OCI-LY7 (cell line): ENCODE data around the gene LRRTM3. TPM values are rescaled to one million over a fixed set of nuclear protein-coding genes. Genes with fewer than 3 reads are reported as not detected.

Source experiments
- BruUV-seq: library from RNA; stranded (reverse); fragments of 400-500 nt; replicated peaks from 2 replicates; lab custom pipeline; 2021; lab: Mats Ljungman, UMichigan
- CTCF ChIA-PET: fragments of 300-600 bp; sonication (Branson Sonifier 250); formaldehyde crosslinking; loops from one replicate; lab custom pipeline; 2022; ENCODE audit warnings: antibody characterized with exemption; ENCODE audit not compliant: unreplicated experiment; lab: Charles Lee
- POLR2A ChIA-PET: fragments of 300-600 bp; sonication (Branson Sonifier 250); formaldehyde crosslinking; loops from one replicate; lab custom pipeline; 2022; ENCODE audit warnings: antibody characterized with exemption; lab: Charles Lee
- DNase-seq: peaks from one replicate; pipeline ENCODE4 v3.0.0-alpha.2; 2015; ENCODE audit warnings: low spot score
- H2AFZ ChIP-seq: fragments of 200-600 bp; sonication (generic), shearing (Covaris generic); 2 replicates; pipeline ENCODE4 v1.6.1; 2014; ENCODE audit warnings: mild to moderate bottlenecking, antibody characterized with exemption, low read length, moderate library complexity
- H3K27ac ChIP-seq: fragments of 200-600 bp; sonication (generic); 2 replicates; pipeline ENCODE4 v1.5.1; 2014; ENCODE audit warnings: mixed run types, low read depth, mild to moderate bottlenecking, moderate library complexity, low read length, inconsistent platforms; ENCODE audit not compliant: poor library complexity, severe bottlenecking
- H3K36me3 ChIP-seq: fragments of 200-600 bp; sonication (generic); 2 replicates; pipeline ENCODE4 v1.6.1; 2014; ENCODE audit warnings: mild to moderate bottlenecking, antibody characterized with exemption, low read length, moderate library complexity, mixed read lengths; ENCODE audit not compliant: insufficient read depth
- H3K4me1 ChIP-seq: fragments of 200-600 bp; sonication (generic); 2 replicates; pipeline ENCODE4 v1.5.1; 2014; ENCODE audit warnings: mild to moderate bottlenecking, low read length; ENCODE audit not compliant: insufficient read depth, poor library complexity, severe bottlenecking
- H3K4me2 ChIP-seq: fragments of 200-600 bp; sonication (generic); 2 replicates; pipeline ENCODE4 v1.6.1; 2014; ENCODE audit warnings: mild to moderate bottlenecking, low read length
- H3K4me3 ChIP-seq: fragments of 200-600 bp; sonication (generic); 2 replicates; pipeline ENCODE4 v1.5.1; 2014; ENCODE audit warnings: mild to moderate bottlenecking, low read depth, low read length; ENCODE audit not compliant: poor library complexity, severe bottlenecking
- H3K79me2 ChIP-seq: fragments of 200-600 bp; sonication (generic); 2 replicates; pipeline ENCODE4 v1.6.1; 2016; ENCODE audit warnings: low read depth, mild to moderate bottlenecking, low read length, moderate library complexity, mixed read lengths; ENCODE audit not compliant: insufficient read depth
- H3K9me2 ChIP-seq: fragments of 200-600 bp; sonication (generic); 2 replicates; pipeline ENCODE4 v1.6.1; 2016; ENCODE audit warnings: mild to moderate bottlenecking, low read length, mixed read lengths; ENCODE audit not compliant: insufficient read depth
- H3K9me3 ChIP-seq: fragments of 200-600 bp; sonication (generic); 2 replicates; pipeline ENCODE4 v1.6.1; 2014; ENCODE audit warnings: mild to moderate bottlenecking, mixed run types, low read length, mixed read lengths
- H4K20me1 ChIP-seq: fragments of 200-600 bp; sonication (generic); 2 replicates; pipeline ENCODE4 v1.6.1; 2014; ENCODE audit warnings: mild to moderate bottlenecking, antibody characterized with exemption, low read length, moderate library complexity, mixed read lengths; ENCODE audit not compliant: insufficient read depth
- CTCF ChIP-seq: fragments of 200-600 bp; sonication (generic); conservative IDR thresholded peaks from 2 replicates; pipeline ENCODE4 v1.5.1; 2014; ENCODE audit warnings: mild to moderate bottlenecking, antibody characterized with exemption, low read length, moderate library complexity, mixed read lengths
- EZH2phosphoT487 ChIP-seq: fragments of 200-600 bp; sonication (generic); IDR thresholded peaks from 2 replicates; pipeline ENCODE4 v1.6.1; 2018; ENCODE audit warnings: low read depth, borderline replicate concordance, mild to moderate bottlenecking, mixed run types, antibody characterized with exemption, low read length, moderate library complexity, mixed read lengths
- intact Hi-C: fragments of 100-400 bp; cut with micrococcal nuclease; formaldehyde crosslinking; loops from one replicate; pipeline ENCODE4 v1.10.0; 2022; ENCODE audit not compliant: unreplicated experiment
- total RNA-seq, 2 experiments: library from RNA; depleted of rRNA in 1 of 2; stranded (reverse); fragments of >200 nt in 1 of 2; shearing (Covaris generic) in 1 of 2; gene quantifications; 2 replicates each; pipeline ENCODE4 v1.2.3, GENCODE V29; 2014 to 2022

Gene LRRTM3
- total RNA-seq, 2 experiments from 2014 or later: not detected

DNA sequence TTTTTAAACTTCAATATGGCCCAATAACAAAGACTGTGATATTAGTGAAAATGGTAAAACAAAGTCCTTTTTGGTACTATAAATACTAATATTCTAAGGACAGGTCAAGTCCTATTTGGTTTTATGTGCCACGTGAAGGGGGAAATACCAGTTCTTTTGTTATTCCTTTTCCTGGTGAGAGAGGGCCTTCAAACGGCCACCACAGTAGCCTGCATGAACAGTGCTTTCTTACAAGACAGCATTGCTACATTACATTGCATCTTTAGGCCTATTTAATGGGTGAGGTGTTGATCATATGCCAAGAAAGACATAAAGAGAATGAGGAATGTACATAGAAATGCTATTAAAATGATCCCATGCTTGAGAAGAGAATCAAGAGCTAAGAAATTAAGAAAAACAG lies 214.8 kb downstream of the LRRTM3 start:
- Histone ChIP-seq H3K9me3 (no peaks in the 10 kb centered on the region), H3K4me1 (no peaks in the 10 kb centered on the region), H3K9me2 (no peaks in the 10 kb centered on the region), H3K4me2 (no peak overlapping the region), H2AFZ (no peak overlapping the region), H4K20me1 (no peaks in the 10 kb centered on the region), H3K4me3 (no peak overlapping the region), H3K27ac (no peak overlapping the region), H3K36me3 (no peaks in the 10 kb centered on the region), H3K79me2 (no peaks in the 10 kb centered on the region)
- ChIA-PET CTCF (no interaction called here), POLR2A (no interaction called here)
- no TSS peak for BruUV-seq
- TF ChIP-seq CTCF (no peak), EZH2phosphoT487 (no peak)
- intact Hi-C loops: no loop called here
- DNase-seq: no peak

GRCh38 chr10:67141300-67141699 lies 215.5 kb downstream of the LRRTM3 start:
- ChIA-PET CTCF (no interaction called here), POLR2A (no interaction called here)
- intact Hi-C loops: no loop called here
- Histone ChIP-seq H3K36me3 (no peaks in the 10 kb centered on the region), H2AFZ (no peak overlapping the region), H3K79me2 (no peaks in the 10 kb centered on the region), H3K9me2 (no peaks in the 10 kb centered on the region), H3K4me1 (no peaks in the 10 kb centered on the region), H3K4me2 (no peak overlapping the region), H4K20me1 (no peaks in the 10 kb centered on the region), H3K27ac (no peak overlapping the region), H3K4me3 (no peak overlapping the region), H3K9me3 (no peaks in the 10 kb centered on the region)
- no peak for TF ChIP-seq EZH2phosphoT487
- no peak for TF ChIP-seq CTCF
- DNase-seq: no peak
- no TSS peak for BruUV-seq

DNA sequence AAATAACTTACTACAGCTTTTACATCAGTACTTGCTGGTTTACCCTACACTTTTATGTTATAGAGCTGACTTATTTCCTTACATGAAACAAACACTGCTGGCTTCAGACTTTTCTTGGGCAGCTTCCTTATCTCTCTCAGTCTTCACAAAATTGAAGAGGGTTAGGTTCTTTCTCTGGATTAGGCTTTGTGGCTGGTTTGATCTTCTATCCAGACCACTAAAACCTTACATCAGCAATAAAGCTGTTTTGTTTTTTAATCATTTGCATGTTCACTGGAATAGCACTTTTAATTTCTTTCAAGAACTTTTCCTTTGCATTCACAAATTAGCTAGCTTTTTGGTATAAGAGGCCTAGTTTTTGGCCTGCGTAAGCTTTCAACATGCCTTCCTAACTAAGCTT lies 218.7 kb downstream of the LRRTM3 start:
- DNase-seq: no peak
- H3K27ac ChIP-seq: no peak overlapping the region
- no peaks in the 10 kb centered on the region for H3K79me2 ChIP-seq
- ChIA-PET CTCF (no interaction called here), POLR2A (no interaction called here)
- H4K20me1 ChIP-seq: no peaks in the 10 kb centered on the region
- intact Hi-C loops: no loop called here
- H3K4me3 ChIP-seq: no peak overlapping the region
- no peaks in the 10 kb centered on the region for H3K4me1 ChIP-seq
- H3K9me2 ChIP-seq: no peaks in the 10 kb centered on the region
- no peaks in the 10 kb centered on the region for H3K9me3 ChIP-seq
- no peaks in the 10 kb centered on the region for H3K36me3 ChIP-seq
- BruUV-seq: no TSS peak
- no peak overlapping the region for H3K4me2 ChIP-seq
- H2AFZ ChIP-seq: no peak overlapping the region
- no peak for TF ChIP-seq CTCF
- no peak for TF ChIP-seq EZH2phosphoT487
